HEK293 (cell line): ENCODE measurements around the gene TLDC2.

Experiments used
- CTCF ChIA-PET: fragments of 350-600 bp; formaldehyde crosslinking; extraction: SDS; loops from one replicate; lab custom pipeline; 2021; ENCODE audit warnings: antibody characterized with exemption; lab: Yijun Ruan, JAX
- POLR2A ChIA-PET: fragments of 300-600 bp; formaldehyde crosslinking; extraction: SDS; loops from one replicate; lab custom pipeline; 2020; ENCODE audit warnings: antibody characterized with exemption, inconsistent platforms; lab: Yijun Ruan, JAX
- H3K27ac ChIP-seq: fragments of 200-500 bp; sonication (Bioruptor generic); 2 replicates; pipeline ENCODE4 v1.5.1; 2014; ENCODE audit warnings: low read depth, low read length, control low read depth, inconsistent platforms; ENCODE audit errors: extremely low read depth
- H3K36me3 ChIP-seq, 2 experiments: fragments of 200-500 bp in 1 of 2; sonication (Bioruptor generic) in 1 of 2; 1 replicate in 1 of 2; 2 replicates in 1 of 2; pipeline ENCODE4 v1.5.1; 2014 to 2017; ENCODE audit warnings: inconsistent platforms in 2 of 2, low read length in 2 of 2; ENCODE audit not compliant: control insufficient read depth in 2 of 2, insufficient read depth in 1 of 2
- H3K4me1 ChIP-seq: fragments of 200-500 bp; sonication (Bioruptor generic); 2 replicates; pipeline ENCODE4 v1.5.1; 2014; ENCODE audit warnings: mild to moderate bottlenecking, low read length, inconsistent platforms; ENCODE audit not compliant: control insufficient read depth, insufficient read depth
- H3K4me3 ChIP-seq: 2 replicates; pipeline ENCODE4 v1.5.1; 2011; ENCODE audit warnings: low read depth, mild to moderate bottlenecking, control low read depth, low read length, moderate library complexity
- H3K9me3 ChIP-seq: fragments of 200-500 bp; sonication (Bioruptor generic); 2 replicates; pipeline ENCODE4 v1.5.1; 2014; ENCODE audit warnings: low read depth, low read length, inconsistent platforms; ENCODE audit not compliant: control insufficient read depth, insufficient read depth
- ELK4 ChIP-seq: IDR thresholded peaks from 2 replicates; pipeline ENCODE4 v1.6.1; 2011; ENCODE audit warnings: mild to moderate bottlenecking, low read depth, low read length, borderline replicate concordance
- HOXA7 ChIP-seq: sonication (generic); formaldehyde crosslinking; IDR thresholded peaks from 2 replicates; pipeline ENCODE4 v1.8.1; 2022; ENCODE audit warnings: missing genetic modification reagents, borderline replicate concordance
- INSM2 ChIP-seq: fragments of 450-650 bp; formaldehyde crosslinking; IDR thresholded peaks from 2 replicates; pipeline ENCODE4 v1.5.1; 2016; ENCODE audit warnings: missing biosample characterization, missing genetic modification characterization
- KLF17 ChIP-seq: fragments of 450-650 bp; formaldehyde crosslinking; IDR thresholded peaks from 2 replicates; pipeline ENCODE4 v1.5.1; 2016; ENCODE audit warnings: missing biosample characterization, missing genetic modification characterization
- PRDM1 ChIP-seq: fragments of 450-650 bp; formaldehyde crosslinking; IDR thresholded peaks from 2 replicates; pipeline ENCODE4; 2016; ENCODE audit warnings: missing biosample characterization, missing genetic modification characterization
- PRDM10 ChIP-seq: fragments of 450-650 bp; formaldehyde crosslinking; IDR thresholded peaks from 2 replicates; pipeline ENCODE4 v1.5.1; 2016; ENCODE audit warnings: missing biosample characterization, missing genetic modification characterization
- PRDM6 ChIP-seq: fragments of 450-650 bp; formaldehyde crosslinking; IDR thresholded peaks from 2 replicates; pipeline ENCODE4 v1.5.1; 2017; ENCODE audit warnings: missing biosample characterization, missing genetic modification characterization
- SP7 ChIP-seq: fragments of 450-650 bp; formaldehyde crosslinking; IDR thresholded peaks from 2 replicates; pipeline ENCODE4 v1.5.1; 2016; ENCODE audit warnings: missing biosample characterization, missing genetic modification characterization
- ZBTB10 ChIP-seq: fragments of 450-650 bp; formaldehyde crosslinking; IDR thresholded peaks from 2 replicates; pipeline ENCODE4 v1.5.1; 2016; ENCODE audit warnings: missing biosample characterization, missing genetic modification characterization
- ZFHX2 ChIP-seq: fragments of 450-650 bp; formaldehyde crosslinking; conservative IDR thresholded peaks from 2 replicates; pipeline ENCODE4 v1.5.1; 2016; ENCODE audit warnings: missing biosample characterization, missing genetic modification characterization
- ZIC2 ChIP-seq: fragments of 450-650 bp; formaldehyde crosslinking; IDR thresholded peaks from 2 replicates; pipeline ENCODE4 v1.5.1; 2016; ENCODE audit warnings: missing biosample characterization, missing genetic modification characterization
- ZNF140 ChIP-seq: fragments of 450-650 bp; formaldehyde crosslinking; IDR thresholded peaks from 2 replicates; pipeline ENCODE4 v1.5.1; 2016; ENCODE audit warnings: missing biosample characterization, missing genetic modification characterization
- ZNF184 ChIP-seq: fragments of 450-650 bp; IDR thresholded peaks from 2 replicates; pipeline ENCODE4 v1.5.1; 2018; ENCODE audit warnings: missing biosample characterization, mild to moderate bottlenecking, missing genetic modification characterization
- ZNF266 ChIP-seq: fragments of 450-650 bp; formaldehyde crosslinking; IDR thresholded peaks from 2 replicates; pipeline ENCODE4 v1.5.1; 2016; ENCODE audit warnings: missing biosample characterization, missing genetic modification characterization, low read depth
- ZNF404 ChIP-seq: fragments of 450-650 bp; formaldehyde crosslinking; IDR thresholded peaks from 2 replicates; pipeline ENCODE4 v1.5.1; 2017; ENCODE audit warnings: missing biosample characterization, missing genetic modification characterization
- ZNF423 ChIP-seq: fragments of 450-650 bp; formaldehyde crosslinking; IDR thresholded peaks from 2 replicates; pipeline ENCODE4 v1.5.1; 2016; ENCODE audit warnings: missing biosample characterization, missing genetic modification characterization
- ZNF623 ChIP-seq: fragments of 450-650 bp; formaldehyde crosslinking; IDR thresholded peaks from 2 replicates; pipeline ENCODE4 v1.5.1; 2016; ENCODE audit warnings: missing biosample characterization, missing genetic modification characterization
- ZNF670 ChIP-seq: fragments of 450-650 bp; formaldehyde crosslinking; IDR thresholded peaks from 2 replicates; pipeline ENCODE4 v1.5.1; 2016; ENCODE audit warnings: missing biosample characterization, missing genetic modification characterization, low read depth
- ZNF785 ChIP-seq: fragments of 450-650 bp; formaldehyde crosslinking; IDR thresholded peaks from 2 replicates; pipeline ENCODE4 v1.5.1; 2016; ENCODE audit warnings: missing biosample characterization, missing genetic modification characterization
- ZNF837 ChIP-seq: fragments of 450-650 bp; formaldehyde crosslinking; IDR thresholded peaks from 2 replicates; pipeline ENCODE4 v1.5.1; 2016; ENCODE audit warnings: missing biosample characterization, missing genetic modification characterization
- ZXDB ChIP-seq: fragments of 450-650 bp; formaldehyde crosslinking; IDR thresholded peaks from 2 replicates; pipeline ENCODE4 v1.5.1; 2016; ENCODE audit warnings: missing biosample characterization, missing genetic modification characterization

TLDC2 gene

GRCh38 chr20:36881888-36882287 is 6.0 kb downstream of the TLDC2 start (continued):
- TF ChIP-seq KLF17 (tag by site-specific recombination) (0 out of 2 replicates have a peak, but pooled peaks have one; percentile 30), HOXA7 (no peak), SP7 (tag by site-specific recombination) (peak; percentile 62; the same call in 1 of the 2 replicates), ZNF184 (0 out of 2 replicates have a peak, but pooled peaks have one; percentile 21), INSM2 (tag by site-specific recombination) (peak; percentile 38; the same call in 1 of the 2 replicates), ZFHX2 (tag by site-specific recombination) (peak; percentile 81), PRDM10 (peak; percentile 81)

GRCh38 chr20:36883977-36884535 is 8.1 kb downstream of the TLDC2 start:
- Histone ChIP-seq H3K4me1 (no peaks in the 10 kb centered on the region; the same call in none of the 2 replicates), H3K36me3 (no peaks in the 10 kb centered on the region; a peak in 1 of 3 replicates), H3K4me3 (no peak overlapping the region), H3K9me3 (no peaks in the 10 kb centered on the region), H3K27ac (no peak overlapping the region)
- ChIA-PET CTCF (interaction anchor here (0.6 to 1.6 kb wide), 4 partner anchors 9 to 183 kb away, joined by 3 to 5 read pairs (median 4); a partner anchor contains a TSS), POLR2A (interaction anchor here (0.5 kb wide), 1 partner anchor 108 kb away, joined by 4 read pairs; no protein-coding TSS in a partner anchor)
- TF ChIP-seq ZNF837 (tag by site-specific recombination) (no peak), ZXDB (no peak), PRDM6 (tag by site-specific recombination) (no peak), ZNF623 (peak; percentile 98), ZNF423 (no peak), ZIC2 (0 out of 2 replicates have a peak, but pooled peaks have one; percentile 26), ZNF670 (tag by site-specific recombination) (no peak), ZBTB10 (tag by site-specific recombination) (no peak), ZNF266 (tag by site-specific recombination) (no peak), ZNF140 (tag by site-specific recombination) (no peak), ZNF404 (tag by site-specific recombination) (no peak), ZNF785 (tag by site-specific recombination) (no peak), PRDM1 (tag by site-specific recombination) (no peak), ELK4 (no peak)
